Glomerular endothelial cell (primary cell): ENCODE results near the gene PPIF. TPM values are rescaled to one million over a fixed set of nuclear protein-coding genes. Genes with fewer than 3 reads are reported as not detected.
"Not testable (repeated sequence)": the region's sequence is repeated elsewhere in the genome, so short reads cannot be mapped to it uniquely, and the experiment has no call there.

ENCODE experiments used
- DNase-seq: peaks from one replicate; pipeline ENCODE4 v3.0.0-alpha.2; 2011; ENCODE audit warnings: low read depth, low spot score; ENCODE audit errors: extremely low read depth
- total RNA-seq: library from RNA; depleted of rRNA; stranded (reverse); fragments of >200 nt; gene quantifications from 2 replicates; pipeline ENCODE4 v1.2.3, GENCODE V29; 2015

PPIF gene
- total RNA-seq, 1 donor from 2014 or later: 31.6 TPM

- no peak for DNase-seq
These were observed 17.7 kb upstream of the PPIF start for GRCh38 chr10:79329529-79329928.

- no peak for DNase-seq
These were observed 16.0 kb upstream of the PPIF start for GRCh38 chr10:79331226-79331625.

GRCh38 chr10:79331709-79332108 lies 15.6 kb upstream of the PPIF start:
- no peak for DNase-seq

- not testable (repeated sequence) for DNase-seq
These were observed 14.5 kb upstream of the PPIF start for GRCh38 chr10:79332610-79333315.

GRCh38 chr10:79333513-79333912 lies 13.8 kb upstream of the PPIF start:
- no peak for DNase-seq

GRCh38 chr10:79334573-79334972 lies 12.7 kb upstream of the PPIF start:
- DNase-seq: no peak

GRCh38 chr10:79335094-79335469 lies 12.2 kb upstream of the PPIF start:
- no peak for DNase-seq

- no peak for DNase-seq
These were observed 11.6 kb upstream of the PPIF start for GRCh38 chr10:79335470-79336235.

GRCh38 chr10:79336276-79336675 lies 11.0 kb upstream of the PPIF start:
- no peak for DNase-seq

GRCh38 chr10:79336739-79337138 lies 10.5 kb upstream of the PPIF start:
- no peak for DNase-seq

GRCh38 chr10:79337783-79338469 lies 9.3 kb upstream of the PPIF start:
- not testable (repeated sequence) for DNase-seq

- DNase-seq: no peak
These were observed 8.0 kb upstream of the PPIF start for GRCh38 chr10:79339266-79339665.

GRCh38 chr10:79340646-79341244 lies 6.5 kb upstream of the PPIF start:
- no peak for DNase-seq

GRCh38 chr10:79342295-79342761 lies 4.9 kb upstream of the PPIF start:
- DNase-seq: no peak

GRCh38 chr10:79342811-79343561 lies 4.3 kb upstream of the PPIF start:
- DNase-seq: no peak

GRCh38 chr10:79344502-79345195 lies 2.6 kb upstream of the PPIF start:
- no peak for DNase-seq

GRCh38 chr10:79345241-79346011 lies 1.8 kb upstream of the PPIF start:
- no peak for DNase-seq

- no peak for DNase-seq
These were observed 1.3 kb upstream of the PPIF start for GRCh38 chr10:79346012-79346340.
